CD4-positive, alpha-beta T cell treated with Interleukin-15 for 1 hour (primary cell): Measurements from ENCODE around the gene UTP14C.
"Not testable (repeated sequence)": the region's sequence is repeated elsewhere in the genome, so short reads cannot be mapped to it uniquely, and the experiment has no call there.

Source experiments
- DNase-seq: peaks from one replicate; pipeline ENCODE4 v3.0.0-alpha.2; 2020

Gene UTP14C, protein sequence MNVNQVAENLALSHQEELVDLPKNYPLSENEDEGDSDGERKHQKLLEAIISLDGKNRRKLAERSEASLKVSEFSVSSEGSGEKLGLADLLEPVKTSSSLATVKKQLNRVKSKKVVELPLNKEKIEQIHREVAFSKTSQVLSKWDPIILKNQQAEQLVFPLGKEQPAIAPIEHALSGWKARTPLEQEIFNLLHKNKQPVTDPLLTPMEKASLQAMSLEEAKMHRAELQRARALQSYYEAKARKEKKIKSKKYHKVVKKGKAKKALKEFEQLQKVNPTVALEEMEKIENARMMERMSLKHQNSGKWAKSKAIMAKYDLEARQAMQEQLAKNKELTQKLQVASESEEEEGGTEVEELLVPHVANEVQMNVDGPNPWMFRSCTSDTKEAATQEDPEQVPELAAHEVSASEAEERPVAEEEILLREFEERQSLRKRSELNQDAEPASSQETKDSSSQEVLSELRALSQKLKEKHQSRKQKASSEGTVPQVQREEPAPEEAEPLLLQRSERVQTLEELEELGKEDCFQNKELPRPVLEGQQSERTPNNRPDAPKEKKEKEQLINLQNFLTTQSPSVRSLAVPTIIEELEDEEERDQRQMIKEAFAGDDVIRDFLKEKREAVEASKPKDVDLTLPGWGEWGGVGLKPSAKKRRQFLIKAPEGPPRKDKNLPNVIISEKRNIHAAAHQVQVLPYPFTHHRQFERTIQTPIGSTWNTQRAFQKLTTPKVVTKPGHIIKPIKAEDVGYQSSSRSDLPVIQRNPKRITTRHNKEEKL

DNA sequence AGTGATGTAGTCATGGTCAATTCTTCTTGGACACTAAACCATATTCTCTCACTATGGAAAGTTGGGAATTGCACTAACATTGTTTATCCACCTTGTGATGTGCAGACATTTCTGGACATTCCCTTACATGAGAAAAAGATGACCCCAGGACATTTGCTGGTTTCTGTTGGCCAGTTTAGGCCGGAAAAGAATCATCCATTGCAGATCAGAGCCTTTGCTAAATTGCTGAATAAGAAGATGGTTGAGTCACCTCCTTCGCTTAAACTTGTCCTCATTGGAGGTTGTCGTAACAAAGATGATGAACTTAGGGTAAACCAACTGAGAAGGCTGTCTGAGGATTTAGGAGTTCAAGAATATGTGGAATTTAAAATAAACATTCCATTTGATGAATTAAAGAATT lies at the start of gene UTP14C:
Gene UTP14C, plus strand, starts transcription at position 211 of the 400 bp plus-strand sequence. CDS start 4,114 bp downstream, outside the sequence.
- DNase-seq = no peak

DNA sequence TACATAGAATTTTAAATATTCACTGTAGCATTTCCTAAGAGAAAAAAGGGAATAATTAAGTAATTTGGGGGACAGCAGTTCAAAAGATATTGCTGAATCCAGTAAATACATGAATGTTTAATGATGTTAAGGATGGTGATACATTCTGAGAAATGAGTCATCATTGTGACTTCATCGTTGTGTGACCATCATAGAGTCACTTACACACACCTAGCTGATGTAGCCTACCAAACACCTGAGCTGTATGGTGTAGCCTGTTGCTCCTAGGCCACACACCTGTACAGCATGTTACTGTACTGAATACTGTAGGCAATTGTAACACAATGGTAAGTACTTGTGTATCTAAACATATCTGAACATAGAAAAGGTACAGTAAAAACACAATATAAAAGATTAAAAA lies 48.1 kb upstream of the UTP14C start:
- DNase-seq = no peak

DNA sequence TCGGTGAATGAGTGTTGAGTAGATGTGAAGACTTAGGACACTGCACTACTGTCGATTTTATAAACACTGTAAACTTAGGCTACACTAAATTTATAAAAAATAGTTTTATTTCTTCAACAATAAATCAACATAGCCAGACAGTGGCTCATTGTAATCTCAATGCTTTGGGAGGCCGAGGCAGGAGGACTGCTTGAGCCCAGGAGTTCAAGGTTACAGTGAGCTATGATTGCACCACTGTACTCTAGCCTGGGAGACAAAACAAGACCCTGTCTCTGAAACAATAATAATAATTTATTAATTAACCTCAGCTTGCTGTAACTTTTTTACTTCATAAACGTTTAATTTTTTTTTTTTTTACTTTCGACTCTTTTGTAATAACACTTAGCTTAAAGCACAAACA lies 47.6 kb upstream of the UTP14C start:
- DNase-seq = no peak

DNA sequence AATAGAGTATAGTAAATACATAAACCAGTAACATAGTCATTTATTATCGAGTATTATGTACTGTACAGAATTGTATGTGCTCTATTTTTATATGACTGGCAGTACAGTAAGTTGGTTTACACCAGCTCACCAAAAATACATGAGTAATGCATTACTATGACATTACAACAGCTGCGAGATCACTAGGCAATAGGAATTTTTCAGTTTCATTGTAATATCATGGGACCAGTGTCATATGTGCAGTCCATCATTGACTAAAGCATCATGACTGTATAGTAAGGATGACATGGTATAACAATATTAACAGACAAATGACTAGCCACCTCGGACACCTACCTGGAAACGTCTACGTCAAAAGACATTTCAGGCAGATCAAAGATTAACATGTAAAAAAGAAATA lies 46.9 kb upstream of the UTP14C start:
- DNase-seq = no peak

DNA sequence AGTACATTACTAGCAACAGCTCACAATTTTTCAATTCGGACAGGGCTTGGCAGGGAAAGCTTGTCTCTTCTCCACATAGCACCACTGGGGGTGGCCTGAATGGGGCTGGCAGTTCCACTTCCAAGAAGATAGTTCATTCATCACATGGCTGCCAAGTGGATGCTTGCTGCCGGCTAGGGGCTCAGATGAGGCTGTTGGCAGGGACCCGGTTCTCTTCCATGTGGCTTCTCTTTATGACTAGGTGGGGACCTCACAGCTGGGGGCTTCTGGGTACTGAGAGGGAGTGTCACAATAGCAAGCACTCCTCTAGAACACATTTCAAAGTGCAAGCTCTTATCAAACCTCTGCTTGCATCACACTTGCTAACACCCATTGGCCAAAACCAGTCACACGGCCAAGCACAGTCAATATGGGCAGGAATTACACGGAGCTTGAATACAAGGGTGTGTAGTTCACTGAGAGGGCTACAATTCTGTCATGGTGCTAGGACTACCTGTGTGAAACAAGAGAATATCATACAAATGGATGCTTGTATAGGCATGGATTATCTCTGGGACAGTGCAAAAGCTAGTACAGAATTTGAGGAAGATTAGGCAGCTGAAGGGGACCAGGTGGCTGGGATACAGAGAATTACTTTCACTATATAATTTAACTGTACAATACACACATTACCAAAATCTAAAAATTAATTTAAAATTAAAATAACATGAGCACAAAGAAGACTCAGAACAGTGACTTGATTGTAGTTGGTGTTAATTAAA lies 45.5 kb upstream of the UTP14C start:
- no peak for DNase-seq

DNA sequence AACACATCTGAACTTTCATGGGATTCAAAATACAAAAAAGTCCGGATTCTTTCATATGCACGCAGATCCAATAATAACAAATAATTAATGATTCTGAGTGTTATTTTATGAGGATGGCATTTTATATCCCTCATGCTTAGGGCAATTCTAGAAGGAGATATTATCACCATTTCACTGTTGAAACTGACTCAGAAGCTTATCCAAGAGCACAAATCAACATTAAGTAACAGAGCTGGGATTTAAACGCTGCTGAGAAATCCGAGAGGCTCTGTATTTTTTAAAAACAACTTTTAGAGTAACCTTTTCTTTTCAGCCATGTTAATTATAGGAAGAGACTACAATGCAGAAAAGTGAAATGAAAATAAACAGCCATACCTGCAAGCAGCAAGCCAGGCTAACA lies 43.6 kb upstream of the UTP14C start:
- no peak for DNase-seq

DNA sequence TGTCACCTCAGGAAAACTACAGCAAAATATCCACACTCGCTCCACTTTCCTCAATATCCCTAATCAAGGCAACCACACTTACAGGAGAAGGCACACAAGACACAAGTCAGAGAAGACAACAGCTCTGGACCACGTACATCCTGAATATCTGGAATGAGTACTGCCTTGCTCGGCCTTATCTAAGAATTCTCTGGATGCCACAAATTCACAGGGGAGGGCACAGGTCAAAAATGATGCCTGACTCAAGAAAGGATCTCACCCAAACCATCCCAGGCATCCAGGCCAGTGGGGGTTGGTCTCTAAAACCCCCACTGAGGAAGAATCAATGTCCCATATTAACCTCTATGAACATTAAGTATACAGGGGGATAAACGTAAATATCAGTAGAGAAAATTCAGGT lies 43.1 kb upstream of the UTP14C start:
- DNase-seq = no peak

DNA sequence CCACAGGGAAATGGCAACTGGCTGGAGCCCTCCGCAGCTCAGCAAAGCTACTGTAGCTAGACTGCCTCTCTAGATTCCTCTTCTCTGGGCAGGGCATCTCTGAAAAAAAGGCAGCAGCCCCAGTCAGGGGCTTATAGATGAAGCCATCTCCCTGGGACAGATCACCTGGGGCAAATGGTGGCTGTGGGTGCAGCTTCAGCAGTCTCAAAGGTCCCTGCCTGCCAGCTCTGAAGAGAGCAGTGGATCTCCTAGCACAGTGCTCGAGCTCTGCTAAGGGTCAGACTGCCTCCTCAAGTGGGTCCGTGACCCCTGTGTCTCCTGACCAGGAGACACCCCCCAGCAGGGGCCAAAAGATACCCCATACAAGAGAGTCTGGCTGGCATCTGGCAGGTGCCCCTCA lies 41.2 kb upstream of the UTP14C start:
- DNase-seq = not testable (repeated sequence)

DNA sequence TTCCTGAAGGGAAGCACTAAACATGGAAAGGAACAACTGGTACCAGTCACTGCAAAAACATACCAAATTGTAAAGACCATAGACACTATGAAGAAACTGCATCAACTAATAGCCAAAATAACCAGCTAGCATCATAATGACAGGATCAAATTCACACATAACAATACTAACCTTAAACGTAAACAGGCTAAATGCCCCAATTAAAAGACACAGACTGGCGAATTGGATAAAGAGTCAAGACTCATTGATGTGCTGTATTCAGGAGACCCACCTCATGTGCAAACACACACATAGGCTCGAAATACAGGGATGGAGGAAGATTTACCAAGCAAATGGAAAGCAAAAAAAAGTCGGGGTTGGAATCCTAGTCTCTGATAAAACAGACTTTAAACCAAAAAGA lies 39.6 kb upstream of the UTP14C start:
- not testable (repeated sequence) for DNase-seq

DNA sequence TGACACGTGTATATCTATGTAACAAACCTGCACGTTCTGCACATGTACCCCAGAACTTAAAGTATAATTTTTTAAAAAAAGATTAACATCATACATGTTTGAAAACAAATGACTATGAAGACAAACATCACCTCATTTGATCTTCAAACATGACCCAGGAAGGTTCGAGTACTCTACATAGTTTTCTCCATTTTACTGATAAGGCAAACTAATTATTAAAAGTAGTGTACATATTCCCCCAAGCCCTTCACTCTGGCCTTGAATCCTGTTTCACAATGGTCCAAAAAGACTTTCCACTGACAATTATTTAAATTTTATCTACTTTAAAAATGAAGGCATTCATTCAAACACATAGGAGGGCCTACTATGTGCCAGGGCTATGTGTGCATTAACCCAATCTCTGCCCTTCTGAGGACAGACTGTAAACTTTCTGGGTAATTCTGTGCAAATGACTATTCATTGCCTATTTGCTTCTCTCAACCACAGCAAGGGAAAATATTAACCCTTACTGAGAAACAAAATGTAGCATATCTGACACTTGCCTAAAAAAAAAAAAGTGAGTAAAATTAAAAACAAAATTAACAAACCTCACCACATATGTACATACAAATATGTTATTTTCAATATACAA lies 35.4 kb upstream of the UTP14C start:
- DNase-seq = no peak

DNA sequence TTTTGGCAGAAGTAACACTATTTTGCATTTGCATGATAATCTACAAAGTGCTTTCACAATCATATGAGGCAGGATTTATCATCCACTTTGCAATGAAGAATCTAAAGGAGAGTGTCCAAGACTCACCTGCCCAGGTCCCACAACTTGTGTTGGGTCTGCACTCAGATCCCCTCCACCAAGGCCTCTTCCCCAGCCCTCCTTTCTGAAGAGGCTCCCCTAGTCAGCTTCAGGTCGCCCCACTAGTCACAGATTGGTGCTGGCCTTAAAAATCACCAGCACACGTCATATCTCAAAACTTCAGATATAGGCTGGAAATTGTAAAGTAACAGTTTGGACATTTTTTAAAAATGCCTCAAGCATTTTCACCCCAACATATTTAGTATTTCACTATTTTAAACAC lies 30.8 kb upstream of the UTP14C start:
- no peak for DNase-seq

DNA sequence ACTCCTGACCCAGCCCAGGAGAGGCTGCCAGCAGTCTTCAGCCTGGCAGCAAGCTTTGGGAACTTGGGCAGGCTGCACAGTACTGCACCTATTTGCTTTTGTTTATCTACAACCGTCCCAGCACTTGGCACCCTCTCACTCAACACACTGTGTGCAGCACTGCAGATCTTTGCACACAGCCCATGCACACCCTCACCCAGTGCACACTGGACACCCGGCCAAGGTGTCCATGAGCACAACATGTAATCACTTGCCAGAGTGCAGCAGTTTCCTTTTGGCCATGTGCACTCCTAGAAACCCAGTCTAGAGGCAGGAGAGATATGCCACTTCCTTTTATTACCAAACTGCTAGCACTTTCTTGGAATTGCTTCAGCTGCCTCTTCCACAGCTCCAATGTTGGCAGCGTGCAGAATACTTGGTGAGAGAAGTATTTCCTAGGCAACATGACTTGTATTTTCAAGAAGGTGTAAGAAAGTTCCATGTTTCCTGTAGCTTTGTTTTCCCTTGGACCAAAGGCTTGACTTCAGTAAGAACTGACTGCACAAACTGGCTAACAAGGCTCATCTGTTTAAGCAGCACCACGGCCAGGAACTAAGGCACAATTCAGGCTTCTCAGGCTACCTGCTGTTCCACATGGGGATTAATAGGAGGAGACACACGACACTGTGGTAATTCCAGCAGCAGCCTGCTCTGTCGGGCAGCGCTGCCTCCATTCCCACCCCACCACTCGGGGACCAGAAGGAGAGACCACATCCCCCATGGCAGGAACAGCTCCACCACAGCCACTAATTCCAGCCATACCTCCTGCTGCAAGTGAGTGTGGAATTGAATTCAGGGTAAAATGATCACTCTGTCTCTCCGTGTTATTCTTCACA lies 28.6 kb upstream of the UTP14C start:
- no peak for DNase-seq

DNA sequence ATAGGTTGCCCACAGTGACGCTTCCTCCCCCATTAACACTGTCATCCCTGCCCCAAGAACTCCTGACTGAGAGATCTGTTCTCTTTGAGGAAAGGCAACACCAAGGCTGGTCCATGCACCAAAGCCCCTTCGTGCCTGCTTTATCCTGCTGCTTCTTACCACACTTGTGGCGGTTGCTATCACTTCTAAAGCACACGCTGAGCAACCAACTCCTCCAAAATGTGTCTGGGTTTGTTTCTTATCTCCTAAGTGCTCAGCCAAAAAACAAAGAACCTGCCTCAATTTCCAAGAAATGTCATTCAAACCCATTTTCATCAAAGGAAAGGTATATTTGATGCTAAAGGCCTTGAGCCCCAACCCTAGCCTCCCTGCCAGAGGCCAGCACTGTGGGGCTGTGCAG lies 27.9 kb upstream of the UTP14C start:
- DNase-seq = no peak

DNA sequence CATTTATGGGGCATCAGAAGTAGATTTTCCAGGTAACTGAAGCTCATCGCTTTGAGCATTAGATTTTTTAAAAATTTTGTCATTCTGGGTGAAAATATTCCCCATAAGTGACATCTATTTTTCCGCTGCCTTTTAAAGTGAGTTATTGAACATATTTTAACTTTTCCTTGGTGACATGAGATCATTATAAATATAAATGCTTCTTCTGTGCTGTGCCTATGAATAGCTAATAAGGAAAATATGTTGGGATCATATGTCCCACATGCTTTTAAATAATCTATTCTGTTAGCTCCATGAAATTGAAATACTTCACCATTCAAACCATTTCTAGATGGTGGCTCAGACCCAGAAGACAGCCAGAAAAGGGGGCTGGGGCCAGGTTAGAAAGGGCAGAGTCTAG lies 27.3 kb upstream of the UTP14C start:
- DNase-seq = no peak

DNA sequence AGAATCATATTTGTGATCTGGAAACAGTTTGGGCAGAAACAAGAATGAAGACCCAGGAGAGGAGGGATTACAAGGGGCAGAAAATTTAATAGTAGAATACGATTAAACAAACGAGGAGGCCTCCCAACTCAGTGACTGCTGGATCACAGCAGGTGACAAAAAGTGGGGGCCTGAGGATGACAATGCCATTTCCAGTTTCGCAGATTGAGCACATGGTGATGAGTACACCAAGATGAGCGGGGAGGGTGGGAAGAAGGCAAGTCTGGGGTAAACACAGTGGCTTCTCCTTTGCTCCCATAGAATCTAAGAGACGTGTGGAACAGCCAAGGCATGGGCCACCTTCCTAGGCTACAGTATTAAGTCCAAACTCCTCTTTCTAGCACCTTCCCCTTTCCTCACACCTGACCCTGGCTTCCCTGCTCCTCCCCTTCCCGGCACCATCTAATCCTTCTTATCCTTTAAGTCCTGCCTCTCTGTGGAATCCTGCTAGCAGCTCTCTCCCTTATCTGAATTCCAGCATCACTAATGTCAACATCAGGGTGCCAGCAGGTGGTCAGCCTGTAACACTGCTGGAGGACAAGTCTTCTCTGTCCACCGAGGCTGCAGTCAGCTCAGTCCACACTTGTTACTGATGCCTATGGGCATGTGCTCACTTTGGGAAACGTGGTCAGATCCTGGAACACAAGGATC lies 26.7 kb upstream of the UTP14C start:
- no peak for DNase-seq

DNA sequence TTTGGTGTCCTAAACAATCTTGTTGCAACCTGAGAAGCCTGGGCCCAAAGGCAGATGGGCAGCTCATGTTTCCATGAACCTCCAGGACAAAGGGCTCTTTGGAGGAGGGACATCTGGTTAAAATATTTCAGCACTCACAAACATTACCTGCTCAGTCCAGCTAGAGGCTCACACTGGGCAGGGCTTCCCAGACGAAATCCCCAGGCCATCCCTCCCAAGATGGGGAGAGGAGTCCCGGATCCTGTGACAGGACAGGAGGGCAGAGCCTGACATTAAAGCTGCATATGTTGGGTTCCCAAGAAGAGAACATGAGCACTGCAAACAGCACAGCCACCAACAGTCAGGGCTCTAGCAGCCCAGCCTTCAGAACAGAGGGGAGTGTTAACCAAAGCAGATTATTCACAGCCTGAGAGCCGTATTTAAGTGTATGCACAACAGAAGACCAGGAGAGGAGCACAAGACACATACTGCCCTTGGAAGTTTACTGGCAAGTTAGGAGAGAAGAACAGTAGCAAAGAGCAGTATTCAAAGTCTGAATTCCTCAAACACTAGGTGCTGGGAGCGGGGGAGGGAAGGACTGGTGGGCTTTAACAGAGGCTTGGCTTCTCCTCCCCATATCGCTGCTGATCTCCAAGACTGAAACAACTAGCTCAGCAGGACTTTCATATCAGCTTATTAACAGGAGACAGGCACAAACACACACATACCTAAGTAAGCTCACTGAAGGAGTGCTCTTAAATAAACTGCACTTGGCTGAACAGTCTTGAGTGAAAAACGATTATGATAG lies 25.6 kb upstream of the UTP14C start:
- DNase-seq = no peak

DNA sequence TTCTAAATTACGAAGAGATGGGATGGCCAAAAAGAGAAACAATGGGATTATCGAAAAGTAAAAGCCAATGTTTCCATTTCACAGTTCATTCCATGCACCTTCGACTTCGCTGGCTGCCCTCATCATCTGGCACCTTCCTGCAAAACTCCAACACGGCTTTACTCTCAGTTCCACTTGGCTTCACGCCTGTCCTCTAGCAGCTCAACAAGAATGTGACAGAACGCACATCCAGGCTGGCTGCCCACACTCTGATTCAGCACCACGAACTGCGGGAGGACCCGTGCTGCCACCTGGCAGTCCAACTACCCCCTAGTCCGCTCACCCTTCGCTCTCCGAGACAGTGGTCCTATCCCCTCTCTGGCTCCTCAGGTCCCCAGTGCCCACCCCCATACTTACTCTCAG lies 25.0 kb upstream of the UTP14C start:
- DNase-seq = no peak

DNA sequence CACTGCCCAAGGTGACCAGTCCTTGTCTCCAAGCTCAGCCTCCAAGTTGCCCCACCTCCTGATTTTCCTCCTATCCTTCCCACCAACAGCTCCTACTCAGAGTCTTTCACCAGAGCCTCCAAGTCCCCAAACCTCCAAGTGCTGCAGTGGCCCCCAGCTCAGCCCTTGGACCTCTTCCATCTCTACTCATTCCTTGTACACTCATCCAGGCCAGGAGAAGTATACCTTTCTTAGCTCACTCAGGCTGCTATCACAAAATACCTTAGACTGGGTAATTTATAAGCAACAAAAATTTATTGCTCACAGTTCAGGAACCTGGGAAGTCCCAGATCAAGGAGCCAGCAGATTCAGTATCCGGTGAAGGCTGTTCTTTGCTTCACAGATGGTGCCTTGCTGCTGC lies 24.6 kb upstream of the UTP14C start:
- DNase-seq = no peak

DNA sequence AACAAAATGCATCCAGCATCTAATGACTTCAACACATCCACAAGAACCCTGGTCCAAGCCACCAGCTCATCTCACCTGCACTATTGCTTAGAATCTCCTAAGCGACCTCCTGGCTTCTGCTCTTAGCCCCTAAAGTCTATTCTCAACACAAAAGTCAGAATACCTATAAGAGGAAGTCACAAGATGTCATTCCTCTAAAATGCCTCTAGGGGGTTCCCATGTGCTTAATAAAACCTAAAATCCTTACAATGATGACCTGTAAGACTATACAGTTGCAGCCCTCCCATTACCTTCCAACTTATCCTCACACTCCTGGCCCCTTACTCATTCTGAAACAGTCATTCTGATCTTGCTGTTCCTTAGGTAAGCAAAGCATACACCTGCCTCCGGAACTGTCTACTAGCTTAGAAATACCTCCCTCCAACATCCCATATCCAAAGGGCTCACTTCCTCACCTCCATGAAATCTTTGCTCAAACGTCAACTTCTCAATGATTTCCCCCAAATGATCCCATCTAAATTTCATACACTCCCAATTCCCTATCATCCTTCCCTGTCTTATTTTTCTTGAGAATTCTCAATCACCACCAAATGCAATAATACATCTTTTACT lies 23.3 kb upstream of the UTP14C start:
- no peak for DNase-seq

DNA sequence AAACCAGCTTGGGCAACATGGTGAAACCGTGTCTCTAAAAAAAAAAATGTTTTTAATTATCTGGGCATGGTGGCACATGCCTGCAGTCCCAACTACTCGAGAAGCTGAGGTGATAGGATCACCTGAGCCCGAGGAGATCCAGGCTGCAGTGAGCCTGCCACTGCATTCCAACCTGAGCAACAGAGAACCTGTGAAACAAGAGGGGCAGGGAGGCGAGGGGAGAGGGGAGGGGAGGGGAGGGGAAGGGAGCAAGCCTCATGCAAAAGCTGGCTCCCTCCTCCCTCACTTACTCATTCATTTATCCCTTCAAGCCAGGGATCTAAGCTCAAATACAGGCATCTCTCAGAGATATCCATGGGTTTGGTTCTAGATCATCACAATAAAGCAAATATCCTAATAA lies 22.1 kb upstream of the UTP14C start:
- no peak for DNase-seq
